ENCODE results near the gene KIF3B. TPM values are rescaled to one million over a fixed set of nuclear protein-coding genes. Genes with fewer than 3 reads are reported as not detected.
"Not testable (repeated sequence)": the region's sequence is repeated elsewhere in the genome, so short reads cannot be mapped to it uniquely, and the experiment has no call there.

The KIF3B gene
- total and polyA plus RNA-seq, 2 donors: 15.8 to 21.1 TPM

- H3K36me3 ChIP-seq (ENCODE audit: insufficient read depth): peaks cover 3% of the 10 kb centered on the region
- no peaks in the 10 kb centered on the region for H3K4me1 ChIP-seq (ENCODE audit: insufficient read depth)
- 80% methylated on average over 6 of the region's 6 CpGs for WGBS
- H3K4me3 ChIP-seq (ENCODE audit: low read depth, low read length): no peak overlapping the region
- no peak overlapping the region for H3K27ac ChIP-seq (ENCODE audit: low read depth)
- DNase-seq (ENCODE audit: extremely low spot score): no peak
These were observed 40.0 kb upstream of the KIF3B start for GRCh38 chr20:32237419-32237818.

- H3K36me3 ChIP-seq (ENCODE audit: insufficient read depth): no peaks in the 10 kb centered on the region
- no peaks in the 10 kb centered on the region for H3K4me1 ChIP-seq (ENCODE audit: insufficient read depth)
- DNase-seq (ENCODE audit: extremely low spot score): no peak
- no peak overlapping the region for H3K4me3 ChIP-seq (ENCODE audit: low read depth, low read length)
- WGBS: 83% methylated on average over 9 of the region's 9 CpGs
- no peak overlapping the region for H3K27ac ChIP-seq (ENCODE audit: low read depth)
These were observed 38.7 kb upstream of the KIF3B start for GRCh38 chr20:32238483-32239425.

GRCh38 chr20:32240205-32240604, 37.2 kb upstream of the KIF3B start:
- Histone ChIP-seq H3K4me1 (ENCODE audit: insufficient read depth) (no peaks in the 10 kb centered on the region), H3K4me3 (ENCODE audit: low read depth, low read length) (no peak overlapping the region), H3K27ac (ENCODE audit: low read depth) (no peak overlapping the region), H3K36me3 (ENCODE audit: insufficient read depth) (no peaks in the 10 kb centered on the region)
- DNase-seq (ENCODE audit: extremely low spot score): no peak
- 7% methylated on average over 1 of the region's 1 CpG for WGBS

- no peak for DNase-seq (ENCODE audit: extremely low spot score)
- 82% methylated on average over 4 of the region's 4 CpGs for WGBS
- H3K27ac ChIP-seq (ENCODE audit: low read depth): no peak overlapping the region
- H3K36me3 ChIP-seq (ENCODE audit: insufficient read depth): no peaks in the 10 kb centered on the region
- H3K4me3 ChIP-seq (ENCODE audit: low read depth, low read length): no peak overlapping the region
- no peaks in the 10 kb centered on the region for H3K4me1 ChIP-seq (ENCODE audit: insufficient read depth)
These were observed 35.6 kb upstream of the KIF3B start for GRCh38 chr20:32241807-32242206.

GRCh38 chr20:32244150-32244823, 33.2 kb upstream of the KIF3B start:
- no peak for DNase-seq (ENCODE audit: extremely low spot score)
- H3K36me3 ChIP-seq (ENCODE audit: insufficient read depth): no peaks in the 10 kb centered on the region
- WGBS: 81% methylated on average over 6 of the region's 6 CpGs

GRCh38 chr20:32244959-32245358, 32.5 kb upstream of the KIF3B start:
- H3K36me3 ChIP-seq (ENCODE audit: insufficient read depth): no peaks in the 10 kb centered on the region
- H3K27ac ChIP-seq (ENCODE audit: low read depth): no peak overlapping the region
- no peaks in the 10 kb centered on the region for H3K4me1 ChIP-seq (ENCODE audit: insufficient read depth)
- no peak overlapping the region for H3K4me3 ChIP-seq (ENCODE audit: low read depth, low read length)
- 89% methylated on average over 4 of the region's 4 CpGs for WGBS
- DNase-seq (ENCODE audit: extremely low spot score): no peak

More at GRCh38 chr20:32244150-32244823, 33.2 kb upstream of the KIF3B start:
- Histone ChIP-seq H3K27ac (ENCODE audit: low read depth) (no peak overlapping the region), H3K4me3 (ENCODE audit: low read depth, low read length) (no peak overlapping the region), H3K4me1 (ENCODE audit: insufficient read depth) (no peaks in the 10 kb centered on the region)

GRCh38 chr20:32246208-32246607, 31.2 kb upstream of the KIF3B start:
- not testable (repeated sequence) for H3K4me1 ChIP-seq (ENCODE audit: insufficient read depth); H3K36me3 ChIP-seq (ENCODE audit: insufficient read depth); DNase-seq (ENCODE audit: extremely low spot score); H3K27ac ChIP-seq (ENCODE audit: low read depth); H3K4me3 ChIP-seq (ENCODE audit: low read depth, low read length)
- WGBS: 93% methylated on average over 5 of the region's 5 CpGs

- Histone ChIP-seq H3K36me3 (ENCODE audit: insufficient read depth) (no peaks in the 10 kb centered on the region), H3K4me3 (ENCODE audit: low read depth, low read length) (no peak overlapping the region), H3K27ac (ENCODE audit: low read depth) (no peak overlapping the region), H3K4me1 (ENCODE audit: insufficient read depth) (no peaks in the 10 kb centered on the region)
- WGBS: 83% methylated on average over 5 of the region's 5 CpGs
- DNase-seq (ENCODE audit: extremely low spot score): no peak
These were observed 29.4 kb upstream of the KIF3B start for GRCh38 chr20:32248043-32248442.

- 85% methylated on average over 9 of the region's 9 CpGs for WGBS
- no peak for DNase-seq (ENCODE audit: extremely low spot score)
- no peaks in the 10 kb centered on the region for H3K36me3 ChIP-seq (ENCODE audit: insufficient read depth)
These were observed 28.3 kb upstream of the KIF3B start for GRCh38 chr20:32249030-32249738.

GRCh38 chr20:32251470-32251869, 26.0 kb upstream of the KIF3B start:
- no peak overlapping the region for H3K4me3 ChIP-seq (ENCODE audit: low read depth, low read length)
- no peak overlapping the region for H3K27ac ChIP-seq (ENCODE audit: low read depth)
- H3K36me3 ChIP-seq (ENCODE audit: insufficient read depth): no peaks in the 10 kb centered on the region
- H3K4me1 ChIP-seq (ENCODE audit: insufficient read depth): no peaks in the 10 kb centered on the region
- WGBS: 72% methylated on average over 3 of the region's 3 CpGs
- DNase-seq (ENCODE audit: extremely low spot score): no peak

More at GRCh38 chr20:32249030-32249738, 28.3 kb upstream of the KIF3B start:
- Histone ChIP-seq H3K27ac (ENCODE audit: low read depth) (no peak overlapping the region), H3K4me1 (ENCODE audit: insufficient read depth) (no peaks in the 10 kb centered on the region), H3K4me3 (ENCODE audit: low read depth, low read length) (no peak overlapping the region)

- WGBS: 88% methylated on average over 6 of the region's 6 CpGs
- DNase-seq (ENCODE audit: extremely low spot score): no peak
- no peaks in the 10 kb centered on the region for H3K4me1 ChIP-seq (ENCODE audit: insufficient read depth)
- no peaks in the 10 kb centered on the region for H3K36me3 ChIP-seq (ENCODE audit: insufficient read depth)
- H3K4me3 ChIP-seq (ENCODE audit: low read depth, low read length): no peak overlapping the region
- H3K27ac ChIP-seq (ENCODE audit: low read depth): no peak overlapping the region
These were observed 25.3 kb upstream of the KIF3B start for GRCh38 chr20:32252189-32252588.

GRCh38 chr20:32260973-32261372, 16.5 kb upstream of the KIF3B start:
- not testable (repeated sequence) for H3K4me3 ChIP-seq (ENCODE audit: low read depth, low read length); H3K36me3 ChIP-seq (ENCODE audit: insufficient read depth); H3K4me1 ChIP-seq (ENCODE audit: insufficient read depth); DNase-seq (ENCODE audit: extremely low spot score); H3K27ac ChIP-seq (ENCODE audit: low read depth)
- WGBS: 90% methylated on average over 10 of the region's 10 CpGs

GRCh38 chr20:32261644-32262043, 15.8 kb upstream of the KIF3B start:
- no peaks in the 10 kb centered on the region for H3K36me3 ChIP-seq (ENCODE audit: insufficient read depth)
- WGBS: 68% methylated on average over 2 of the region's 2 CpGs
- H3K4me1 ChIP-seq (ENCODE audit: insufficient read depth): no peaks in the 10 kb centered on the region
- no peak for DNase-seq (ENCODE audit: extremely low spot score)
- no peak overlapping the region for H3K4me3 ChIP-seq (ENCODE audit: low read depth, low read length)
- no peak overlapping the region for H3K27ac ChIP-seq (ENCODE audit: low read depth)

Data from urinary bladder (tissue), 4 donors.